ENCODE results near the gene SLC35D3. TPM values are rescaled to one million over a fixed set of nuclear protein-coding genes. Genes with fewer than 3 reads are reported as not detected.
"Not testable (repeated sequence)": the region's sequence is repeated elsewhere in the genome, so short reads cannot be mapped to it uniquely, and the experiment has no call there.

SLC35D3 gene
- total and polyA plus RNA-seq, 7 experiments from 2014 or later: 0.16 TPM; not detected in 6

DNA sequence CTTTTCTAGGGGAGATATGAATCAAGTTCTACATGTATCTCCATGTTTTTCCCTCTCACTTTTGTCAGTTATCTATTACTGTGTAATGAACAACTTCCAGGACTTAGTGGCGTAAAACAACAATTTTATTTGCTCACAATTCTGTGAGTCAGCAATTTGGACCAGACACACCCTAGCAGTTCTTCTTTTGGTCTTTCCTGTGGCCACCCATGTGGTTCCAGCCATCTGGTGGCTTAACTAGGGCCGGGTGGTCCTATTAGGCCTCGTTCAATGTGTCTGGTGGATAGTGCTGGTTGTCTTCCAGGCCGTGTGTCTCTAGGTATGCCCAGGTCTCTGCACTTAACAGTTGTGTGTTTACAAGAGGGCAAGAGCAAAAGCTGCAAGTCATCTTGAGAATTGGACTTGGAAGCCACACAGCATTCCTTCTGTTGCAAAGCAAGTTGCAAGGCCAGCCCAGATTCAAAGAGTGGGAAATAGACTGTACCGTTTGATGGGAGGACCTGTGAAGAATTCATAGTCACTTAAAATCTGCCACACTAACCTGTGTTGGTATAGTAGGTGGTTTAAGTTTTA, 20.8 kb upstream of the SLC35D3 start:
- no peak overlapping the region for H3K27ac ChIP-seq (ENCODE audit: low read depth, low read length)
- no peaks in the 10 kb centered on the region for H3K9me3 ChIP-seq (ENCODE audit: control insufficient read depth in 2 of 3, low read length in 3 of 3)
- DNase-seq: no peak
- intact Hi-C loops (cut with micrococcal nuclease): no loop called here
- H3K27me3 ChIP-seq (ENCODE audit: control insufficient read depth in 2 of 2, insufficient read depth in 2 of 2, low read length in 2 of 2): no peaks in the 10 kb centered on the region
- H3K36me3 ChIP-seq (ENCODE audit: control insufficient read depth in 2 of 3, insufficient read depth in 3 of 3, low read length in 3 of 3): peaks cover 0 to 29% (median 4%) of the 10 kb centered on the region in 3 experiments
- no peaks in the 10 kb centered on the region for H3K9me3 Mint-ChIP-seq
- no peak overlapping the region for H3K4me3 Mint-ChIP-seq
- peak overlapping the region in 1 of 9 donors; percentile 12 for H3K27ac Mint-ChIP-seq
- no peaks in the 10 kb centered on the region for H3K4me1 ChIP-seq (ENCODE audit: control insufficient read depth in 2 of 2, insufficient read depth in 2 of 2, low read length in 2 of 2)
- ChIA-PET CTCF (no interaction called here), POLR2A (no interaction called here)
- no peak for ATAC-seq
- H3K4me1 Mint-ChIP-seq: peaks cover 0 to 2% (median 0%) of the 10 kb centered on the region in 7 donors
- H3K4me3 ChIP-seq (ENCODE audit: low read length): no peak overlapping the region
- H3K36me3 Mint-ChIP-seq: peaks cover 6 to 43% (median 33%) of the 10 kb centered on the region in 5 donors
- no peaks in the 10 kb centered on the region for H3K27me3 Mint-ChIP-seq

DNA sequence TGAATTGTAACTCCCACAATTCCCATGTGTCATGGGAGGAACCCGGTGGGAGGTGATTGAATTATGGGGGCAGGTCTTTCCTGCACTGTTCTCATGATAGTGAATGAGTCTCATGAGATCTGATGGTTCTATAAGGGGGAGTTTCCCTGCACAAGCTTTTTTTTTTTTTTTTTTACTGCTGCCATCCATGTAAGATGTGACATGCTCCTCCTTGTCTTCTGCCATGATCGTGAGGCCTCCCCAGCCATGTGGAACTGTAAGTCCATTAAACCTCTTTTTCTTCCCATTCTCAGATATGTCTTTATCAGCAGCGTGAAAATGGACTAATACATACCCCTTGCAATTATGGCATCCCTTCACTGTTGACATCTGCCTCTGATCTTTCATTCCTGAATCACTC, 17.6 kb upstream of the SLC35D3 start:
- H3K27ac Mint-ChIP-seq; H3K9me3 ChIP-seq (ENCODE audit: control insufficient read depth in 2 of 3, low read length in 3 of 3); H3K27ac ChIP-seq (ENCODE audit: low read depth, low read length); H3K4me3 Mint-ChIP-seq; H3K4me3 ChIP-seq (ENCODE audit: low read length); H3K27me3 ChIP-seq (ENCODE audit: control insufficient read depth in 2 of 2, insufficient read depth in 2 of 2, low read length in 2 of 2); H3K4me1 Mint-ChIP-seq; DNase-seq; H3K4me1 ChIP-seq (ENCODE audit: control insufficient read depth in 2 of 2, insufficient read depth in 2 of 2, low read length in 2 of 2); H3K27me3 Mint-ChIP-seq; CTCF ChIA-PET; ATAC-seq; H3K9me3 Mint-ChIP-seq; intact Hi-C loops (cut with micrococcal nuclease); POLR2A ChIA-PET: not testable (repeated sequence)
- peaks cover 4 to 49% (median 29%) of the 10 kb centered on the region in 5 donors for H3K36me3 Mint-ChIP-seq
- H3K36me3 ChIP-seq (ENCODE audit: control insufficient read depth in 2 of 3, insufficient read depth in 3 of 3, low read length in 3 of 3): peaks cover 0 to 22% (median 4%) of the 10 kb centered on the region in 3 experiments

GRCh38 chr6:136914947-136915346, 7.2 kb upstream of the SLC35D3 start:
- Histone ChIP-seq H3K36me3 (ENCODE audit: control insufficient read depth in 2 of 3, insufficient read depth in 3 of 3, low read length in 3 of 3) (peaks cover 0 to 4% (median 0%) of the 10 kb centered on the region in 3 experiments), H3K4me1 (ENCODE audit: control insufficient read depth in 2 of 2, insufficient read depth in 2 of 2, low read length in 2 of 2) (peaks cover 0 to under 1% of the 10 kb centered on the region in 2 donors), H3K27me3 (ENCODE audit: control insufficient read depth in 2 of 2, insufficient read depth in 2 of 2, low read length in 2 of 2) (peaks cover 0 to 3% of the 10 kb centered on the region in 2 donors), H3K4me3 (ENCODE audit: low read length) (no peak overlapping the region), H3K9me3 (ENCODE audit: control insufficient read depth in 2 of 3, low read length in 3 of 3) (no peaks in the 10 kb centered on the region), H3K27ac (ENCODE audit: low read depth, low read length) (no peak overlapping the region)
- Mint-ChIP-seq H3K36me3 (peaks cover 1 to 55% (median 51%) of the 10 kb centered on the region in 5 donors), H3K27ac (no peak overlapping the region), H3K4me1 (peaks cover 0 to 5% (median 3%) of the 10 kb centered on the region in 7 donors), H3K9me3 (no peaks in the 10 kb centered on the region), H3K27me3 (peaks cover 13 to 21% (median 15%) of the 10 kb centered on the region in 5 donors), H3K4me3 (no peak overlapping the region)
- DNase-seq (no peak), ATAC-seq (no peak)
- intact Hi-C loops (cut with micrococcal nuclease): no loop called here
- ChIA-PET CTCF (no interaction called here), POLR2A (no interaction called here)

DNA sequence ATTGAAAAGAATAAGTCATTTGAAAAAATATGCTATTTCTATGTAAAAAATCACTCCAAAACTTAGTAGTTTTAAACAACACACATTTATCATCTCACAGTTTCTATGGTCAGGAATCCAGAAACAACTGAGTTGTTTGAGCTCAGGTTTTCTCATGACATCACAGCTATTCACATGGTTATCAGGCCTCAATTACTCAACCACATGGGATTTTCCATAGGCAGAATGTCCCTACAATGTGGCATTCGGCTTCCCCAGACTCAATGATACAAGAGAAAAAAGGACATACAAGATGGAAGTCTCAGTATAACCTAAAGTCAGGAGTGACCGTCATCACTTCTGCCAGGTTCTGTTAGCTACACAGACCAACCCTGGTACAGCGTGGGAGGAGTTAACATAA, 3.4 kb upstream of the SLC35D3 start:
- H3K36me3 ChIP-seq (ENCODE audit: control insufficient read depth in 2 of 3, insufficient read depth in 3 of 3, low read length in 3 of 3): no peaks in the 10 kb centered on the region
- Mint-ChIP-seq H3K27ac (no peak overlapping the region), H3K9me3 (no peaks in the 10 kb centered on the region), H3K4me1 (peaks cover 15 to 26% (median 18%) of the 10 kb centered on the region in 7 donors), H3K27me3 (peaks cover 29 to 47% (median 37%) of the 10 kb centered on the region in 5 donors), H3K36me3 (peaks cover 0 to 26% (median 20%) of the 10 kb centered on the region in 5 donors), H3K4me3 (no peak overlapping the region)
- ChIA-PET CTCF (no interaction called here), POLR2A (interaction anchor here (1.1 kb wide), 1 partner anchor 12 kb away, joined by 3 read pairs; no protein-coding TSS in a partner anchor)
- H3K9me3 ChIP-seq (ENCODE audit: control insufficient read depth in 2 of 3, low read length in 3 of 3): no peaks in the 10 kb centered on the region
- H3K27ac ChIP-seq (ENCODE audit: low read depth, low read length): no peak overlapping the region
- peaks cover 12 to 19% of the 10 kb centered on the region in 2 donors for H3K4me1 ChIP-seq (ENCODE audit: control insufficient read depth in 2 of 2, insufficient read depth in 2 of 2, low read length in 2 of 2)
- intact Hi-C loops (cut with micrococcal nuclease): no loop called here
- ATAC-seq (no peak), DNase-seq (no peak)
- no peak overlapping the region for H3K4me3 ChIP-seq (ENCODE audit: low read length)
- H3K27me3 ChIP-seq (ENCODE audit: control insufficient read depth in 2 of 2, insufficient read depth in 2 of 2, low read length in 2 of 2): peaks cover 7 to 14% of the 10 kb centered on the region in 2 donors

DNA sequence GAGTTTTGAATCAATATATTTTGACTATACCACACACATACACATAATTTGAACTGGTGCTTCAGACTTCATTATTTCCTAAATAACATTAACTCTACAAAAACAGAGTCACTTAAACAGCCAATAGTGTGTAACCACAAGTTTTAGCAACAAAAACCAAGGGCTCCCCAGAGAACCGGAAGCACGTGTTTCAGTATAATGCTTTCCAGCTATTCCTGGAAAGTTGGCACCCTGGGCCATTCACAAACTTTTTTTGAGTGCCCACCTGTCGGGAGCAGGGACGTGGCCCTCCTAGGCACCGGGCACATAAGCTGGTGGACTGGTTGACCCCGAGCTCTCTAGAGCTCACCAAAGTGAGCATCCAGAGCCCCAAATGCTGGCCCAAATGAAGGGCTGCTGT, 1.9 kb upstream of the SLC35D3 start:
- Histone ChIP-seq H3K27ac (ENCODE audit: low read depth, low read length) (no peak overlapping the region), H3K27me3 (ENCODE audit: control insufficient read depth in 2 of 2, insufficient read depth in 2 of 2, low read length in 2 of 2) (peaks cover 7 to 14% of the 10 kb centered on the region in 2 donors), H3K9me3 (ENCODE audit: control insufficient read depth in 2 of 3, low read length in 3 of 3) (no peaks in the 10 kb centered on the region), H3K4me3 (ENCODE audit: low read length) (peak overlapping the region; percentile 6), H3K36me3 (ENCODE audit: control insufficient read depth in 2 of 3, insufficient read depth in 3 of 3, low read length in 3 of 3) (no peaks in the 10 kb centered on the region), H3K4me1 (ENCODE audit: control insufficient read depth in 2 of 2, insufficient read depth in 2 of 2, low read length in 2 of 2) (peaks cover 12 to 19% of the 10 kb centered on the region in 2 donors)
- DNase-seq (peak in 1 of 9 donors; percentile 4), ATAC-seq (peak; percentile 18)
- ChIA-PET POLR2A (no interaction called here), CTCF (interaction anchor here (0.7 kb wide), 1 partner anchor 95 kb away, joined by 3 read pairs; no protein-coding TSS in a partner anchor)
- Mint-ChIP-seq H3K27ac (peak overlapping the region in 1 of 9 donors; percentile 40), H3K36me3 (peaks cover 0 to 15% (median 9%) of the 10 kb centered on the region in 5 donors), H3K4me1 (peaks cover 16 to 31% (median 19%) of the 10 kb centered on the region in 7 donors), H3K27me3 (peaks cover 41 to 60% (median 50%) of the 10 kb centered on the region in 5 donors), H3K9me3 (no peaks in the 10 kb centered on the region), H3K4me3 (peak overlapping the region; percentile 74 to 90 (median 84))
- intact Hi-C loops (cut with micrococcal nuclease): loop anchor here (2.0 to 10.0 kb wide), 4 partner anchors 95 to 579 kb away; partner anchors contain the start of gene PEX7 (in 2 of the 2)

DNA sequence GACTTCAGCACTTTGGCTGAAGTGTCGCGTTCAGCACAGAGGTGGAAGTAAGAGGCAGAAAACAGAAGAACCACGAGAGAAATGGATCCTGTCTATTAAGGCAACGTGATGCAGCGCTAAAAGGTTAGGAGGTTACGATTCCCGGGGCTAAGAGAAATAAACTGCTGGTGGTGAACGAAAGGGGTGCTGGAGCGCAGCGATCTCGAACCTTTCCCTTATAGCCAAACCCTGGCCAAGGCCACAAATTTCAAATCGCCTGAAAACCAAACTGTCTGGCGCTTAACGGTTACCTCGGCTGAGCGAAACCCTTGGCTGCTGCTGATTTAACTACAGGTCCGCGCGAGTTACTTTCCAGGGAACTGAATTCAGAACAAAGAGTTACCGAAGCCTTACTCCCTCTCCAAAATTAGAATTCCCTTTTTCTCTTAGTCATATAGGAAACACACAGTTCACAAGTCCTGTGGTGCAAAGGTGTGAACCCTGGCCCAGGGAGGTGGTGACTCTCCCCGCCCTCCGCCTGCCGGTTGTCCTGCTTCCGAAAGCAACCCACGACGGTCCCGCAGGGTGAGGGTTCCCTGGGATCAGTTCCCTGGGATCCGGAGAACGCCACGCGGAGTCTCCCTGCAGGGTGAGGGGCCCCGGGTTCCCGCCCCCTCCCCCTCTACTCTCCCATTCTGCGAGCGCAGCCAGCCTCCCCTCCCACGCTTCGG, 1.3 kb upstream of the SLC35D3 start:
- intact Hi-C loops (cut with micrococcal nuclease): loop anchor here (2.0 to 10.0 kb wide), 4 partner anchors 96 to 578 kb away; partner anchors contain the start of gene PEX7 (in 2 of the 2)
- H3K4me3 Mint-ChIP-seq: peak overlapping the region; percentile 74 to 90 (median 84)

More for the DNA sequence above, 1.3 kb upstream of the SLC35D3 start:
- peaks cover 0 to 9% (median 8%) of the 10 kb centered on the region in 5 donors for H3K36me3 Mint-ChIP-seq
- Histone ChIP-seq H3K9me3 (ENCODE audit: control insufficient read depth in 2 of 3, low read length in 3 of 3) (no peaks in the 10 kb centered on the region), H3K36me3 (ENCODE audit: control insufficient read depth in 2 of 3, insufficient read depth in 3 of 3, low read length in 3 of 3) (no peaks in the 10 kb centered on the region), H3K27ac (ENCODE audit: low read depth, low read length) (no peak overlapping the region), H3K4me3 (ENCODE audit: low read length) (peak overlapping the region; percentile 6), H3K4me1 (ENCODE audit: control insufficient read depth in 2 of 2, insufficient read depth in 2 of 2, low read length in 2 of 2) (peaks cover 12 to 19% of the 10 kb centered on the region in 2 donors), H3K27me3 (ENCODE audit: control insufficient read depth in 2 of 2, insufficient read depth in 2 of 2, low read length in 2 of 2) (peaks cover 7 to 14% of the 10 kb centered on the region in 2 donors)
- ChIA-PET CTCF (no interaction called here), POLR2A (no interaction called here)
- H3K27ac Mint-ChIP-seq: peak overlapping the region in 1 of 9 donors; percentile 40
- H3K9me3 Mint-ChIP-seq: no peaks in the 10 kb centered on the region
- H3K27me3 Mint-ChIP-seq: peaks cover 43 to 66% (median 50%) of the 10 kb centered on the region in 5 donors
- peaks cover 16 to 31% (median 19%) of the 10 kb centered on the region in 7 donors for H3K4me1 Mint-ChIP-seq
- peak; percentile 26 for ATAC-seq
- peak in 1 of 9 donors; percentile 7 for DNase-seq
